IMR-90 (cell line): ENCODE results near the gene PLA2G10. TPM values are rescaled to one million over a fixed set of nuclear protein-coding genes. Genes with fewer than 3 reads are reported as not detected.

Source experiments
- ATAC-seq: fragments of 200-7000 bp; cut with Tn5 transposase; 2 replicates; pipeline ENCODE4 v1.9.1; 2020; ENCODE audit warnings: low read depth, mild to moderate bottlenecking, moderate library complexity
- BruUV-seq: library from RNA; stranded (reverse); fragments of 400-500 nt; replicated peaks from 2 replicates; lab custom pipeline; 2021; lab: Mats Ljungman, UMichigan
- CTCF ChIA-PET: fragments of 300-600 bp; formaldehyde crosslinking; extraction: SDS; loops from one replicate; lab custom pipeline; 2021; ENCODE audit warnings: antibody characterized with exemption; lab: Yijun Ruan, JAX
- POLR2A ChIA-PET: fragments of 300-600 bp; sonication (Branson Sonifier 250); formaldehyde crosslinking; loops from one replicate; lab custom pipeline; 2022; ENCODE audit warnings: antibody characterized with exemption; ENCODE audit not compliant: unreplicated experiment; lab: Charles Lee
- DNase-seq: peaks from one replicate; pipeline ENCODE4 v3.0.0; 2013
- H2AFZ ChIP-seq: replicated peaks from 2 replicates; pipeline ENCODE3; 2013; ENCODE audit warnings: low read length, mild to moderate bottlenecking; ENCODE audit not compliant: poor library complexity
- H2AK5ac ChIP-seq: 2 replicates; pipeline ENCODE4 v1.6.1; 2013; ENCODE audit warnings: low read depth, low read length, inconsistent platforms
- H2AK9ac ChIP-seq: replicated peaks from 2 replicates; pipeline ENCODE3; 2013; ENCODE audit warnings: mild to moderate bottlenecking, low read depth, low read length, moderate library complexity; ENCODE audit not compliant: poor library complexity
- H2BK120ac ChIP-seq: 2 replicates; pipeline ENCODE4 v1.6.1; 2013; ENCODE audit warnings: low read depth, low read length, inconsistent platforms
- H2BK15ac ChIP-seq: 3 replicates; pipeline ENCODE4 v1.6.1; 2013; ENCODE audit warnings: low read depth, low read length, inconsistent platforms
- H2BK20ac ChIP-seq: 2 replicates; pipeline ENCODE4 v1.6.1; 2013; ENCODE audit warnings: low read depth, mild to moderate bottlenecking, inconsistent platforms, low read length, moderate library complexity
- H2BK5ac ChIP-seq: 2 replicates; pipeline ENCODE4 v1.6.1; 2013; ENCODE audit warnings: mild to moderate bottlenecking, low read depth, low read length, inconsistent platforms; ENCODE audit not compliant: poor library complexity, severe bottlenecking
- H3K14ac ChIP-seq: replicated peaks from 2 replicates; pipeline ENCODE4 v1.6.1; 2013; ENCODE audit warnings: low read depth, low read length, inconsistent platforms
- H3K18ac ChIP-seq: 2 replicates; pipeline ENCODE4 v1.6.1; 2013; ENCODE audit warnings: low read depth, low read length, control low read depth
- H3K23ac ChIP-seq: 2 replicates; pipeline ENCODE4 v1.6.1; 2013; ENCODE audit warnings: low read depth, low read length, inconsistent platforms
- H3K27ac ChIP-seq: 2 replicates; pipeline ENCODE4 v1.5.1; 2013; ENCODE audit warnings: mild to moderate bottlenecking, control low read depth, low read length; ENCODE audit not compliant: insufficient read depth
- H3K27me3 ChIP-seq: 2 replicates; pipeline ENCODE4 v1.6.1; 2013; ENCODE audit warnings: low read length; ENCODE audit not compliant: control insufficient read depth, insufficient read depth
- H3K36me3 ChIP-seq: 2 replicates; pipeline ENCODE4 v1.6.1; 2013; ENCODE audit warnings: low read length, mixed read lengths; ENCODE audit not compliant: control insufficient read depth, insufficient read depth
- H3K4ac ChIP-seq: 2 replicates; pipeline ENCODE4 v1.6.1; 2013; ENCODE audit warnings: low read depth, low read length, inconsistent platforms
- H3K4me1 ChIP-seq: 2 replicates; pipeline ENCODE4 v1.6.1; 2013; ENCODE audit warnings: low read length, mixed read lengths; ENCODE audit not compliant: control insufficient read depth, insufficient read depth
- H3K4me2 ChIP-seq: 2 replicates; pipeline ENCODE4 v1.6.1; 2013; ENCODE audit warnings: low read depth, mild to moderate bottlenecking, control low read depth, low read length, moderate library complexity
- H3K4me3 ChIP-seq: 2 replicates; pipeline ENCODE4 v1.5.1; 2013; ENCODE audit warnings: low read depth, mild to moderate bottlenecking, control low read depth, low read length, moderate library complexity; ENCODE audit not compliant: insufficient read depth
- H3K56ac ChIP-seq: 2 replicates; pipeline ENCODE4 v1.6.1; 2013; ENCODE audit warnings: low read length, inconsistent platforms; ENCODE audit not compliant: insufficient read depth; ENCODE audit errors: extremely low read depth
- H3K79me1 ChIP-seq, 2 experiments: 2 replicates each; pipeline ENCODE4 v1.6.1; 2013; ENCODE audit warnings: low read length in 2 of 2, inconsistent platforms in 1 of 2, low read depth in 1 of 2
- H3K9ac ChIP-seq: 2 replicates; pipeline ENCODE4 v1.6.1; 2013; ENCODE audit warnings: low read depth, low read length, control low read depth
- H3K9me1 ChIP-seq: 2 replicates; pipeline ENCODE4 v1.6.1; 2013; ENCODE audit warnings: low read length, inconsistent platforms; ENCODE audit not compliant: insufficient read depth
- H3K9me3 ChIP-seq: 2 replicates; pipeline ENCODE4 v1.6.1; 2013; ENCODE audit warnings: low read length; ENCODE audit not compliant: control insufficient read depth, insufficient read depth
- H4K20me1 ChIP-seq: 2 replicates; pipeline ENCODE4 v1.6.1; 2013; ENCODE audit warnings: low read length, inconsistent platforms; ENCODE audit not compliant: insufficient read depth
- H4K5ac ChIP-seq: 2 replicates; pipeline ENCODE4 v1.6.1; 2013; ENCODE audit warnings: mild to moderate bottlenecking, low read depth, low read length, control low read depth
- H4K8ac ChIP-seq, 2 experiments: 2 replicates each; pipeline ENCODE4 v1.6.1; 2013; ENCODE audit warnings: low read depth in 2 of 2, low read length in 2 of 2, control low read depth in 1 of 2, inconsistent platforms in 1 of 2
- H4K91ac ChIP-seq: 2 replicates; pipeline ENCODE4 v1.6.1; 2013; ENCODE audit warnings: low read depth, low read length, inconsistent platforms; ENCODE audit not compliant: insufficient read depth
- BHLHE40 ChIP-seq: fragments of 150-350 bp; IDR thresholded peaks from 2 replicates; pipeline ENCODE4 v1.6.1; 2016; ENCODE audit warnings: mild to moderate bottlenecking, low read depth, low read length
- CEBPB ChIP-seq: IDR thresholded peaks from 2 replicates; pipeline ENCODE4 v1.6.1; 2012; ENCODE audit warnings: low read depth, low read length, improper control_type of control experiment
- CHD1 ChIP-seq: IDR thresholded peaks from 2 replicates; pipeline ENCODE4 v1.6.1; 2012; ENCODE audit warnings: low read depth, low read length, improper control_type of control experiment
- FOS ChIP-seq: fragments of 150-350 bp; IDR thresholded peaks from 2 replicates; pipeline ENCODE4 v1.6.1; 2016; ENCODE audit warnings: low read depth, low read length
- MAZ ChIP-seq: IDR thresholded peaks from 2 replicates; pipeline ENCODE4 v1.6.1; 2012; ENCODE audit warnings: low read depth, mild to moderate bottlenecking, low read length, improper control_type of control experiment, moderate library complexity, borderline replicate concordance
- RFX5 ChIP-seq: IDR thresholded peaks from 2 replicates; pipeline ENCODE4 v1.8.0; 2012; ENCODE audit warnings: low read depth, mild to moderate bottlenecking, low read length, moderate library complexity
- SMC3 ChIP-seq: fragments of 150-350 bp; IDR thresholded peaks from 2 replicates; pipeline ENCODE4 v1.6.1; 2016; ENCODE audit warnings: low read depth, mild to moderate bottlenecking, antibody characterized with exemption, low read length, moderate library complexity
- WGBS, 2 experiments: methylation state at CpG; one replicate each; pipeline versions ENCODE4 v1.1.5 to v1.1.7; 2013; ENCODE audit warnings: missing lambda C conversion rate in 2 of 2; ENCODE audit not compliant: insufficient read length in 1 of 2; ENCODE audit errors: extremely low coverage in 2 of 2; 5-methylcytosine and 5-hydroxymethylcytosine counted together
- dilution Hi-C: fragments of 300-500 bp; cut with HindIII; formaldehyde crosslinking; loops from one replicate; pipeline ENCODE4 v1.14.3; 2018; ENCODE audit warnings: low sequenced_read_pairs; ENCODE audit not compliant: unreplicated experiment
- in situ Hi-C: fragments of 300-500 bp; cut with MboI; formaldehyde crosslinking; loops from 3 replicates; pipeline ENCODE4 v1.14.3; 2019; ENCODE audit warnings: low sequenced_read_pairs, inconsistent platforms, mixed read lengths
- intact Hi-C: fragments of 100-400 bp; cut with micrococcal nuclease; formaldehyde crosslinking; loops from 2 replicates; pipeline ENCODE4 v1.10.0; 2022
- polyA plus RNA-seq, 3 experiments: library from polyadenylated mRNA; depleted of rRNA; stranded (reverse); fragments of >200 nt; gene quantifications; 2 replicates each; pipeline ENCODE4 v1.2.3, GENCODE V29; 2012; ENCODE audit warnings: low replicate concordance in 1 of 3
- total RNA-seq: library from RNA; depleted of rRNA; stranded (reverse); fragments of >200 nt; gene quantifications from 2 replicates; pipeline ENCODE4 v1.2.3, GENCODE V29; 2012
- TF ChIP-seq, protein P1 (sequence below): fragments of 150-350 bp; IDR thresholded peaks from 2 replicates; pipeline ENCODE4 v1.6.1; 2017; ENCODE audit warnings: mild to moderate bottlenecking, antibody characterized with exemption, low read length, low read depth

Gene PLA2G10
- total and polyA plus RNA-seq, 2 of the 4 experiments (the other 2 are of a cell fraction) = not detected

DNA sequence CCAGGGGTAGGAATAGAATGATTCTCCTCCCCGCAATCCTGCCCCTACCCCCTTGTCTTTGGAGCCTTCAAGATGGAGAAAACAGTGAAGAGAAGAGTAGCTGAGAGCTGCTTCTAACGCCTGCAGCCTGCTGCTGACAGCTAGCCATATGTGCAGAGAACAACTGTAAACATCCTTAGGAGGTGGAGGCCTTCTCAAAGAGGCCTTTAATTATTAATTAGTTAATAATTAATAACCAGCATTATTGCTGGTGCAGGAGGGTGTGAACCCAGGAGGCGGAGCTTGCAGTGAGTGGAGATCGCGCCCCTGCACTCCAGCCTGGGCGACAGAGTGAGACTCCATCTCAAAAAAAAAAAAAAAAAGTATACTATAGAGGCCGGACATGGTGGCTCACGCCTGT lies 52.9 kb downstream of the PLA2G10 start:
- H2BK15ac ChIP-seq = no peak overlapping the region
- H3K4me2 ChIP-seq = no peak overlapping the region
- no peak overlapping the region for H2AK9ac ChIP-seq
- no TSS peak for BruUV-seq
- no peak for TF ChIP-seq CEBPB
- no peak for TF ChIP-seq BHLHE40
- TF ChIP-seq SMC3 = no peak
- no peak for TF ChIP-seq FOS
- TF ChIP-seq MAZ = no peak
- TF ChIP-seq, protein P1, sequence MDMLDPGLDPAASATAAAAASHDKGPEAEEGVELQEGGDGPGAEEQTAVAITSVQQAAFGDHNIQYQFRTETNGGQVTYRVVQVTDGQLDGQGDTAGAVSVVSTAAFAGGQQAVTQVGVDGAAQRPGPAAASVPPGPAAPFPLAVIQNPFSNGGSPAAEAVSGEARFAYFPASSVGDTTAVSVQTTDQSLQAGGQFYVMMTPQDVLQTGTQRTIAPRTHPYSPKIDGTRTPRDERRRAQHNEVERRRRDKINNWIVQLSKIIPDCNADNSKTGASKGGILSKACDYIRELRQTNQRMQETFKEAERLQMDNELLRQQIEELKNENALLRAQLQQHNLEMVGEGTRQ = no peak
- TF ChIP-seq RFX5 = no peak
- no peak for TF ChIP-seq CHD1
- H3K9me3 ChIP-seq = no peaks in the 10 kb centered on the region
- H3K14ac ChIP-seq = no peak overlapping the region
- H3K4me1 ChIP-seq = no peaks in the 10 kb centered on the region
- ATAC-seq = no peak
- ChIA-PET CTCF (interaction anchor here (0.6 kb wide), 1 partner anchor 13 kb away, joined by 6 read pairs; no protein-coding TSS in a partner anchor), POLR2A (no interaction called here)
- H3K27ac ChIP-seq = no peak overlapping the region
- H2BK5ac ChIP-seq = no peak overlapping the region
- in situ Hi-C loops = loop anchor here (25.0 kb wide), 1 partner anchor 321 kb away; no protein-coding TSS in a partner anchor
- H3K79me1 ChIP-seq = peaks cover 9 to 56% of the 10 kb centered on the region in 2 experiments
- H3K18ac ChIP-seq = no peak overlapping the region
- no peaks in the 10 kb centered on the region for H3K27me3 ChIP-seq
- H3K4me3 ChIP-seq = no peak overlapping the region
- intact Hi-C loops = no loop called here
- H3K9ac ChIP-seq = no peak overlapping the region
- no peak overlapping the region for H2AFZ ChIP-seq
- peaks cover 33% of the 10 kb centered on the region for H3K36me3 ChIP-seq
- H3K4ac ChIP-seq = no peak overlapping the region
- no peak overlapping the region for H3K23ac ChIP-seq
- H4K91ac ChIP-seq = no peak overlapping the region
- H3K56ac ChIP-seq = no peak overlapping the region
- H4K20me1 ChIP-seq = peaks cover 60% of the 10 kb centered on the region
- WGBS, 2 experiments = no CpG with 5 or more reads among the region's 8 CpGs
- H3K9me1 ChIP-seq = no peaks in the 10 kb centered on the region; the same call in 1 of the 2 replicates
- no peak overlapping the region for H4K8ac ChIP-seq
- DNase-seq = no peak
- H4K5ac ChIP-seq = no peak overlapping the region
- H2BK20ac ChIP-seq = no peak overlapping the region
- no peak overlapping the region for H2BK120ac ChIP-seq
- dilution Hi-C loops = no loop called here
- no peak overlapping the region for H2AK5ac ChIP-seq
